ENCODE measurements around the gene PAH. TPM values are rescaled to one million over a fixed set of nuclear protein-coding genes. Genes with fewer than 3 reads are reported as not detected.

The PAH gene
- polyA plus RNA-seq, 3 donors = not detected

DNA sequence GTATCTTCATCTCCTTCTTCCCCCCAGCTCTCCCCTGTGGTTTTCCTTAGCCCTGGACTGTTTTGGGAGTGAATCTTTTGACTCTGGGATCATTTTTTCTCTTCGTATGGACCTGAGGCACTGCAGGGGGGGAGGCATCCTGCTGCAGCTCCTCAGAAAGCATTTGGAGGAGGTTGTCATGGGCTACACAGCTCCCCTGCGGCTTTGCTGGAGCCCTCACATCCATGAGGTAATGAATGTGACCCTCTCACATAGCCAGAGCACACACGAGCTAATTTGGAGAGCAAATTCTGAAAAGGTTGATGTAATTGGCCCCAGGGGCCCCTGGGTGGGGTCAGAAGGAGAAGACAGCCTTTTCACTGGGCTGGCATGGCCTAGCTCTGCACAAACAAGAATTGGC lies 110.9 kb downstream of the PAH start:
- intact Hi-C loops (cut with micrococcal nuclease) = no loop called here
- Mint-ChIP-seq H3K4me3 (no peak overlapping the region), H3K4me1 (no peaks in the 10 kb centered on the region), H3K27ac (no peak overlapping the region), H3K27me3 (ENCODE audit: low read depth in 3 of 3) (peaks cover 0 to 2% (median under 1%) of the 10 kb centered on the region in 3 donors), H3K36me3 (no peaks in the 10 kb centered on the region), H3K9me3 (peaks cover 0 to 3% (median 0%) of the 10 kb centered on the region in 7 donors)
- Histone ChIP-seq H3K4me3 (replicated peaks in 1 of 3; ENCODE audit: low read depth in 2 of 3, low read length in 3 of 3) (no peak overlapping the region), H3K4me2 (replicated peaks; ENCODE audit: extremely low read depth, low read length, poor library complexity, severe bottlenecking) (no peak overlapping the region), H3K9ac (ENCODE audit: insufficient read depth, low read length, poor library complexity, severe bottlenecking) (no peak overlapping the region), H3K4me1 (ENCODE audit: control insufficient read depth in 1 of 2, insufficient read depth in 2 of 2, low read length in 2 of 2) (no peaks in the 10 kb centered on the region), H3K36me3 (replicated peaks in 1 of 2; ENCODE audit: control insufficient read depth in 1 of 2, insufficient read depth in 2 of 2, low read length in 2 of 2) (no peaks in the 10 kb centered on the region), H3K9me3 (replicated peaks in 1 of 2; ENCODE audit: control insufficient read depth in 1 of 2, insufficient read depth in 1 of 2, low read length in 2 of 2) (no peaks in the 10 kb centered on the region), H3K27me3 (ENCODE audit: control insufficient read depth in 2 of 2, insufficient read depth in 2 of 2, low read length in 2 of 2) (no peaks in the 10 kb centered on the region), H4K20me1 (ENCODE audit: insufficient read depth, low read length) (no peaks in the 10 kb centered on the region), H2AFZ (ENCODE audit: insufficient read depth, low read depth, low read length, poor library complexity, severe bottlenecking) (no peak overlapping the region), H3K27ac (ENCODE audit: low read depth in 1 of 2, low read length in 2 of 2) (no peak overlapping the region), H3K79me2 (ENCODE audit: insufficient read depth, low read length) (no peaks in the 10 kb centered on the region)
- WGBS (ENCODE audit: insufficient coverage) = 60% methylated on average over 1 of the region's 3 CpGs
- TF ChIP-seq, protein P1, sequence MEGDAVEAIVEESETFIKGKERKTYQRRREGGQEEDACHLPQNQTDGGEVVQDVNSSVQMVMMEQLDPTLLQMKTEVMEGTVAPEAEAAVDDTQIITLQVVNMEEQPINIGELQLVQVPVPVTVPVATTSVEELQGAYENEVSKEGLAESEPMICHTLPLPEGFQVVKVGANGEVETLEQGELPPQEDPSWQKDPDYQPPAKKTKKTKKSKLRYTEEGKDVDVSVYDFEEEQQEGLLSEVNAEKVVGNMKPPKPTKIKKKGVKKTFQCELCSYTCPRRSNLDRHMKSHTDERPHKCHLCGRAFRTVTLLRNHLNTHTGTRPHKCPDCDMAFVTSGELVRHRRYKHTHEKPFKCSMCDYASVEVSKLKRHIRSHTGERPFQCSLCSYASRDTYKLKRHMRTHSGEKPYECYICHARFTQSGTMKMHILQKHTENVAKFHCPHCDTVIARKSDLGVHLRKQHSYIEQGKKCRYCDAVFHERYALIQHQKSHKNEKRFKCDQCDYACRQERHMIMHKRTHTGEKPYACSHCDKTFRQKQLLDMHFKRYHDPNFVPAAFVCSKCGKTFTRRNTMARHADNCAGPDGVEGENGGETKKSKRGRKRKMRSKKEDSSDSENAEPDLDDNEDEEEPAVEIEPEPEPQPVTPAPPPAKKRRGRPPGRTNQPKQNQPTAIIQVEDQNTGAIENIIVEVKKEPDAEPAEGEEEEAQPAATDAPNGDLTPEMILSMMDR (IDR thresholded peaks at IDR 0.05) = no peak
- DNase-seq = no peak

DNA sequence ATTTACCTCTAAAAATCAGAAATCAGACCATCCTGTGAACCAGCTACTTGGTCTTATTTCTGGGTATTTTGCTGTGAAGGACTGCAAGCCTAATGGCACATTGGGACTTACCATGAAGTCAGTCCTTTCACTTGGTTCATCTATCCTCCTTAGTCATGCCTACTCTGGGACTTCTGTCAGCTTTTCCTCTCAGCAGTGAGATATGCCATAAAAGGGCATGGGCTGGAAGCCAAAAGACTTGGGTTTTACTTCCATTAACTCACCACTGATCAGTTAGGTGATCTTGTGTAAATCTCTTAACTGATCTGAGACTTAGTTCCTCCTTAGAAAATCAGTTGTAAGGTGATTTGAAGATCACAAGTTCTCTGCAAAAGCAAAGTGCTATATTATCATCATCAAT lies 116.5 kb downstream of the PAH start:
- TF ChIP-seq, protein P1 (IDR thresholded peaks at IDR 0.05) = no peak
- Histone ChIP-seq H3K4me3 (replicated peaks in 1 of 3; ENCODE audit: low read depth in 2 of 3, low read length in 3 of 3) (no peak overlapping the region), H3K27ac (ENCODE audit: low read depth in 1 of 2, low read length in 2 of 2) (no peak overlapping the region), H2AFZ (ENCODE audit: insufficient read depth, low read depth, low read length, poor library complexity, severe bottlenecking) (no peak overlapping the region), H3K36me3 (replicated peaks in 1 of 2; ENCODE audit: control insufficient read depth in 1 of 2, insufficient read depth in 2 of 2, low read length in 2 of 2) (no peaks in the 10 kb centered on the region), H3K79me2 (ENCODE audit: insufficient read depth, low read length) (no peaks in the 10 kb centered on the region), H3K9ac (ENCODE audit: insufficient read depth, low read length, poor library complexity, severe bottlenecking) (no peak overlapping the region), H3K4me1 (ENCODE audit: control insufficient read depth in 1 of 2, insufficient read depth in 2 of 2, low read length in 2 of 2) (no peaks in the 10 kb centered on the region), H3K27me3 (ENCODE audit: control insufficient read depth in 2 of 2, insufficient read depth in 2 of 2, low read length in 2 of 2) (no peaks in the 10 kb centered on the region), H3K4me2 (replicated peaks; ENCODE audit: extremely low read depth, low read length, poor library complexity, severe bottlenecking) (no peak overlapping the region), H4K20me1 (ENCODE audit: insufficient read depth, low read length) (no peaks in the 10 kb centered on the region), H3K9me3 (replicated peaks in 1 of 2; ENCODE audit: control insufficient read depth in 1 of 2, insufficient read depth in 1 of 2, low read length in 2 of 2) (no peaks in the 10 kb centered on the region)
- DNase-seq = no peak
- no peak overlapping the region for H3K27ac Mint-ChIP-seq
- intact Hi-C loops (cut with micrococcal nuclease) = no loop called here
- no peak overlapping the region for H3K4me3 Mint-ChIP-seq
- peaks cover 0 to 3% (median 1%) of the 10 kb centered on the region in 3 donors for H3K27me3 Mint-ChIP-seq (ENCODE audit: low read depth in 3 of 3)
- no peaks in the 10 kb centered on the region for H3K36me3 Mint-ChIP-seq
- no peaks in the 10 kb centered on the region for H3K4me1 Mint-ChIP-seq
- peaks cover 0 to 3% (median 0%) of the 10 kb centered on the region in 7 donors for H3K9me3 Mint-ChIP-seq

Data from CD14-positive monocyte (primary cell).